Endothelial cell of umbilical vein (primary cell): Measurements from ENCODE around the gene M6PR. TPM values are rescaled to one million over a fixed set of nuclear protein-coding genes. Genes with fewer than 3 reads are reported as not detected.

Experiments used
- BruUV-seq: library from RNA; stranded (reverse); fragments of 400-500 nt; replicated peaks from 2 replicates; lab custom pipeline; 2021; lab: Mats Ljungman, UMichigan
- CTCF ChIA-PET: fragments of 300-600, 350-600 bp; sonication (Branson Sonifier 250); formaldehyde crosslinking; loops from one replicate; lab custom pipeline; 2021; ENCODE audit warnings: antibody characterized with exemption, inconsistent platforms; lab: Charles Lee
- POLR2A ChIA-PET: fragments of 300-600, 350-600 bp; sonication (Branson Sonifier 250); formaldehyde crosslinking; loops from one replicate; lab custom pipeline; 2021; ENCODE audit warnings: antibody characterized with exemption, inconsistent platforms; lab: Charles Lee
- DNase-seq: peaks from one replicate; pipeline ENCODE4 v3.0.0-alpha.2; 2011; ENCODE audit warnings: low read depth, low spot score
- FAIRE-seq: peaks from 2 replicates; lab custom pipeline; 2011; peaks lifted over from hg19 to GRCh38; lab: Jason Lieb, UNC
- H2AFZ ChIP-seq: 2 replicates; pipeline ENCODE4 v1.6.0; 2012; ENCODE audit warnings: low read depth, low read length, control low read depth, inconsistent platforms
- H3K27ac ChIP-seq: 2 replicates; pipeline ENCODE4 v1.5.1; 2011; ENCODE audit warnings: low read depth, mild to moderate bottlenecking, control low read depth, low read length, moderate library complexity; ENCODE audit not compliant: insufficient read depth
- H3K27me3 ChIP-seq, 2 experiments: 2 replicates each; pipeline versions ENCODE4 v1.6.0 to v1.6.1; 2011; ENCODE audit warnings: low read length in 2 of 2, mixed read lengths in 1 of 2; ENCODE audit not compliant: control insufficient read depth in 2 of 2, insufficient read depth in 2 of 2
- H3K36me3 ChIP-seq, 2 experiments: 2 replicates in 1 of 2; 3 replicates in 1 of 2; pipeline ENCODE4 v1.5.1; 2011; ENCODE audit warnings: low read length in 2 of 2, mild to moderate bottlenecking in 1 of 2, moderate library complexity in 1 of 2; ENCODE audit not compliant: control insufficient read depth in 2 of 2, insufficient read depth in 2 of 2; ENCODE audit errors: extremely low read depth in 1 of 2
- H3K4me1 ChIP-seq: 3 replicates; pipeline ENCODE4 v1.5.1; 2011; ENCODE audit warnings: mild to moderate bottlenecking, low read length; ENCODE audit not compliant: control insufficient read depth, insufficient read depth; ENCODE audit errors: extremely low read depth
- H3K4me2 ChIP-seq: 2 replicates; pipeline ENCODE4 v1.6.1; 2011; ENCODE audit warnings: low read length, control low read depth, mixed read lengths; ENCODE audit not compliant: insufficient read depth
- H3K4me3 ChIP-seq, 3 experiments: fragments of 200-600 bp in 1 of 3; sonication (generic), shearing (Covaris generic) in 1 of 3; replicated peaks in 1 of 3; 2 replicates each; pipeline ENCODE4 v1.5.1; 2011 to 2016; ENCODE audit warnings: control low read depth in 3 of 3, low read length in 3 of 3, mild to moderate bottlenecking in 2 of 3, inconsistent platforms in 1 of 3, low read depth in 1 of 3, moderate library complexity in 1 of 3; ENCODE audit not compliant: insufficient read depth in 1 of 3
- H3K79me2 ChIP-seq: 2 replicates; pipeline ENCODE4 v1.6.0; 2012; ENCODE audit warnings: low read length, inconsistent platforms; ENCODE audit not compliant: control insufficient read depth, insufficient read depth
- H3K9ac ChIP-seq: replicated peaks from 2 replicates; pipeline ENCODE3; 2011; ENCODE audit warnings: low read length, control low read depth; ENCODE audit not compliant: insufficient read depth; ENCODE audit errors: extremely low read depth
- H3K9me1 ChIP-seq: replicated peaks from 3 replicates; pipeline ENCODE4 v1.6.0; 2011; ENCODE audit warnings: mild to moderate bottlenecking, low read length; ENCODE audit not compliant: control insufficient read depth, insufficient read depth; ENCODE audit errors: extremely low read depth
- H3K9me3 ChIP-seq: replicated peaks from 2 replicates; pipeline ENCODE4 v1.5.1; 2012; ENCODE audit warnings: low read length, inconsistent platforms; ENCODE audit not compliant: control insufficient read depth, insufficient read depth
- H4K20me1 ChIP-seq: replicated peaks from 2 replicates; pipeline ENCODE3; 2011; ENCODE audit warnings: mild to moderate bottlenecking, low read length; ENCODE audit not compliant: control insufficient read depth, insufficient read depth; ENCODE audit errors: extremely low read depth
- EZH2 ChIP-seq: IDR thresholded peaks from 2 replicates; pipeline ENCODE4 v1.6.1; 2012; ENCODE audit warnings: borderline replicate concordance, low read depth, mild to moderate bottlenecking, moderate library complexity, low read length, inconsistent platforms; ENCODE audit not compliant: severe bottlenecking
- FOS ChIP-seq: IDR thresholded peaks from 2 replicates; pipeline ENCODE4 v1.6.1; 2011; ENCODE audit warnings: mild to moderate bottlenecking, low read length, moderate library complexity, borderline replicate concordance; ENCODE audit not compliant: insufficient read depth
- GATA2 ChIP-seq: IDR thresholded peaks from 2 replicates; pipeline ENCODE4 v1.7.0; 2011; ENCODE audit warnings: low read depth, mild to moderate bottlenecking, moderate library complexity, mixed read lengths, low read length; ENCODE audit not compliant: insufficient read length, insufficient read depth
- JUN ChIP-seq: IDR thresholded peaks from 2 replicates; pipeline ENCODE4 v1.6.1; 2011; ENCODE audit warnings: borderline replicate concordance, low read depth; ENCODE audit not compliant: insufficient read length, insufficient read depth
- MYC ChIP-seq: IDR thresholded peaks from one replicate; pipeline ENCODE4 v1.6.1; 2011; ENCODE audit warnings: mild to moderate bottlenecking, low read depth, low read length
- POLR2A ChIP-seq: IDR thresholded peaks from 2 replicates; pipeline ENCODE4 v1.6.1; 2012; ENCODE audit warnings: low read depth, mild to moderate bottlenecking, control low read depth, low read length
- POLR2AphosphoS5 ChIP-seq: IDR thresholded peaks from 2 replicates; pipeline ENCODE4 v1.6.1; 2012; ENCODE audit warnings: low read depth, mild to moderate bottlenecking, control low read depth, low read length, moderate library complexity; ENCODE audit not compliant: insufficient read depth
- dilution Hi-C: fragments of 300-500 bp; cut with MboI; formaldehyde crosslinking; loops from one replicate; pipeline ENCODE4 v1.15.0; 2019; ENCODE audit warnings: low sequenced_read_pairs; ENCODE audit not compliant: extremely low pct_ligation_motif_present
- intact Hi-C: fragments of 100-400 bp; cut with micrococcal nuclease; formaldehyde crosslinking; loops from one replicate; pipeline ENCODE4 v1.10.0; 2022
- polyA plus RNA-seq, 4 experiments: library from polyadenylated mRNA; depleted of rRNA in 3 of 4; stranded (reverse) in 3 of 4; unstranded in 1 of 4; fragments of >200 nt; gene quantifications; 2 replicates each; pipeline versions ENCODE4 v1.2.1 to v1.2.3, GENCODE V29; 2011 to 2012; ENCODE audit warnings: missing spikeins in 1 of 4
- total RNA-seq: library from RNA; stranded (reverse); gene quantifications from 2 replicates; pipeline ENCODE4 v1.2.3, GENCODE V29; 2021
- TF ChIP-seq, protein P1 (sequence below): IDR thresholded peaks from 2 replicates; pipeline ENCODE4 v1.6.1; 2011; ENCODE audit not compliant: insufficient read depth, insufficient read length
- TF ChIP-seq, protein P2 (sequence below), 2 donors: IDR thresholded peaks; 1 replicate in 1 of 2; 2 replicates in 1 of 2; pipeline ENCODE4 v1.5.1; 2011; ENCODE audit warnings: low read length in 2 of 2, mild to moderate bottlenecking in 2 of 2, moderate library complexity in 2 of 2, control low read depth in 1 of 2, inconsistent platforms in 1 of 2, low read depth in 1 of 2; ENCODE audit not compliant: insufficient read depth in 1 of 2; ENCODE audit errors: extremely low read depth in 1 of 2

M6PR gene
- total and polyA plus RNA-seq, 2 donors (not counting 3 experiments of a cell fraction or from before 2014, with no cell fraction given): 124 to 142 TPM

DNA sequence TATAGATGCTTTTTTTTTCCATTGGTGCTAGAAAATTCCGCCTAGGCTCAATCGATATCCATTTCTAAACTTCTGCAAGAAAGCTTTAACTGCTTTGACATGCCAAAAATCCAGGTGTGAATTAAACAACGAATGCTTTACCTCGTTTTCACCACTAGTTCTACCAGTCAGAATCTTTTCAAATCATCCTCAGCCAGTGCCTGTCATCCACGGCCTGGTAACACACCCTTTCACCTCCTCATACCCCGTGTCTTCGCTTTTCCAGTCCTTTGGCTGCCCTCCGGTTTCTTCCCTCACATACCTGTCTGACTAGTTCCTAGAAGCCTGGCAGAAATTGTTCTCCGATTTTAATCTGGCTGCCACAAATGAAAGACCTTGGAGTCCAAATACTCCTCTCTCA, 36.5 kb downstream of the M6PR start:
- intact Hi-C loops (no loop called here), dilution Hi-C loops (no loop called here)
- Histone ChIP-seq H3K27me3 (no peaks in the 10 kb centered on the region), H3K9me3 (no peaks in the 10 kb centered on the region), H3K36me3 (no peaks in the 10 kb centered on the region), H4K20me1 (no peaks in the 10 kb centered on the region), H3K4me2 (no peak overlapping the region), H2AFZ (peak overlapping the region; percentile 39), H3K9me1 (no peaks in the 10 kb centered on the region), H3K27ac (no peak overlapping the region), H3K9ac (no peak overlapping the region), H3K4me1 (peaks cover 18% of the 10 kb centered on the region), H3K79me2 (no peaks in the 10 kb centered on the region), H3K4me3 (no peak overlapping the region)
- DNase-seq (no peak), FAIRE-seq (no peak)
- TF ChIP-seq, protein P1, sequence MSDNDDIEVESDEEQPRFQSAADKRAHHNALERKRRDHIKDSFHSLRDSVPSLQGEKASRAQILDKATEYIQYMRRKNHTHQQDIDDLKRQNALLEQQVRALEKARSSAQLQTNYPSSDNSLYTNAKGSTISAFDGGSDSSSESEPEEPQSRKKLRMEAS: no peak
- TF ChIP-seq EZH2 (no peak), MYC (no peak), POLR2AphosphoS5 (no peak), POLR2A (no peak), GATA2 (no peak), JUN (no peak), FOS (no peak)
- TF ChIP-seq, protein P2, sequence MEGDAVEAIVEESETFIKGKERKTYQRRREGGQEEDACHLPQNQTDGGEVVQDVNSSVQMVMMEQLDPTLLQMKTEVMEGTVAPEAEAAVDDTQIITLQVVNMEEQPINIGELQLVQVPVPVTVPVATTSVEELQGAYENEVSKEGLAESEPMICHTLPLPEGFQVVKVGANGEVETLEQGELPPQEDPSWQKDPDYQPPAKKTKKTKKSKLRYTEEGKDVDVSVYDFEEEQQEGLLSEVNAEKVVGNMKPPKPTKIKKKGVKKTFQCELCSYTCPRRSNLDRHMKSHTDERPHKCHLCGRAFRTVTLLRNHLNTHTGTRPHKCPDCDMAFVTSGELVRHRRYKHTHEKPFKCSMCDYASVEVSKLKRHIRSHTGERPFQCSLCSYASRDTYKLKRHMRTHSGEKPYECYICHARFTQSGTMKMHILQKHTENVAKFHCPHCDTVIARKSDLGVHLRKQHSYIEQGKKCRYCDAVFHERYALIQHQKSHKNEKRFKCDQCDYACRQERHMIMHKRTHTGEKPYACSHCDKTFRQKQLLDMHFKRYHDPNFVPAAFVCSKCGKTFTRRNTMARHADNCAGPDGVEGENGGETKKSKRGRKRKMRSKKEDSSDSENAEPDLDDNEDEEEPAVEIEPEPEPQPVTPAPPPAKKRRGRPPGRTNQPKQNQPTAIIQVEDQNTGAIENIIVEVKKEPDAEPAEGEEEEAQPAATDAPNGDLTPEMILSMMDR (IDR thresholded peaks at IDR 0.05; ENCODE audit: extremely low read depth in 1 of 2, insufficient read depth in 1 of 2, low read depth in 1 of 2, low read length in 2 of 2): no peak
- ChIA-PET POLR2A (no interaction called here), CTCF (interaction anchor here (0.7 to 4.9 kb wide), 3 partner anchors 36 to 369 kb away, joined by 3 to 24 read pairs (median 11); partner anchors contain the start of gene M6PR)
- no TSS peak for BruUV-seq
